ES-I3 (cell line): ENCODE data around the gene PTOV1.

Experiments used
- H3K36me3 ChIP-seq: 2 replicates; pipeline ENCODE4 v1.6.1; 2013; ENCODE audit warnings: mild to moderate bottlenecking, low read length, control low read depth, moderate library complexity; ENCODE audit not compliant: insufficient read depth
- H3K4me1 ChIP-seq: 2 replicates; pipeline ENCODE4 v1.6.1; 2013; ENCODE audit warnings: mild to moderate bottlenecking, control low read depth, low read length; ENCODE audit not compliant: insufficient read depth
- H3K9ac ChIP-seq: 2 replicates; pipeline ENCODE4 v1.6.1; 2013; ENCODE audit warnings: low read depth, mild to moderate bottlenecking, low read length, moderate library complexity
- H3K9me3 ChIP-seq: 2 replicates; pipeline ENCODE4 v1.6.1; 2013; ENCODE audit warnings: mild to moderate bottlenecking, low read length, moderate library complexity; ENCODE audit not compliant: control insufficient read depth, insufficient read depth

The PTOV1 gene

GRCh38 chr19:49896863-49897621 lies 46.1 kb downstream of the PTOV1 start, which contains the start of gene IL4I1:
IL4I1 (minus strand) TSS chr19:49896887; CDS start chr19:49896160, 727 bp downstream.
- Histone ChIP-seq H3K4me1 (peaks cover 6% of the 10 kb centered on the region; the same call in 1 of the 2 replicates), H3K36me3 (no peaks in the 10 kb centered on the region), H3K9me3 (no peaks in the 10 kb centered on the region), H3K9ac (peak within 1 kb of the TSS; percentile 22; the same call in 1 of the 2 replicates)

GRCh38 chr19:49904136-49904535 lies 53.2 kb downstream of the PTOV1 start:
- no peaks in the 10 kb centered on the region; the same call in 1 of the 2 replicates for H3K36me3 ChIP-seq
- H3K4me1 ChIP-seq: no peaks in the 10 kb centered on the region
- H3K9ac ChIP-seq: no peak overlapping the region
- no peaks in the 10 kb centered on the region for H3K9me3 ChIP-seq

- no peaks in the 10 kb centered on the region for H3K9me3 ChIP-seq
- no peaks in the 10 kb centered on the region; the same call in 1 of the 2 replicates for H3K36me3 ChIP-seq
- no peak overlapping the region for H3K9ac ChIP-seq
- H3K4me1 ChIP-seq: no peaks in the 10 kb centered on the region
Measured at GRCh38 chr19:49906879-49907564, 56.1 kb downstream of the PTOV1 start.

GRCh38 chr19:49907745-49908446 lies 56.9 kb downstream of the PTOV1 start:
- Histone ChIP-seq H3K9me3 (no peaks in the 10 kb centered on the region), H3K4me1 (no peaks in the 10 kb centered on the region), H3K36me3 (no peaks in the 10 kb centered on the region; the same call in 1 of the 2 replicates), H3K9ac (no peak overlapping the region)

- Histone ChIP-seq H3K9me3 (no peaks in the 10 kb centered on the region), H3K9ac (no peak overlapping the region), H3K36me3 (no peaks in the 10 kb centered on the region; the same call in 1 of the 2 replicates), H3K4me1 (no peaks in the 10 kb centered on the region)
Measured at GRCh38 chr19:49908480-49909420, 57.8 kb downstream of the PTOV1 start.

- no peaks in the 10 kb centered on the region for H3K4me1 ChIP-seq
- no peak overlapping the region for H3K9ac ChIP-seq
- peaks cover 4% of the 10 kb centered on the region for H3K36me3 ChIP-seq
- H3K9me3 ChIP-seq: no peaks in the 10 kb centered on the region
Measured at GRCh38 chr19:49910179-49910578, 59.2 kb downstream of the PTOV1 start.
